ENCODE results near the gene CENPW.

DNA sequence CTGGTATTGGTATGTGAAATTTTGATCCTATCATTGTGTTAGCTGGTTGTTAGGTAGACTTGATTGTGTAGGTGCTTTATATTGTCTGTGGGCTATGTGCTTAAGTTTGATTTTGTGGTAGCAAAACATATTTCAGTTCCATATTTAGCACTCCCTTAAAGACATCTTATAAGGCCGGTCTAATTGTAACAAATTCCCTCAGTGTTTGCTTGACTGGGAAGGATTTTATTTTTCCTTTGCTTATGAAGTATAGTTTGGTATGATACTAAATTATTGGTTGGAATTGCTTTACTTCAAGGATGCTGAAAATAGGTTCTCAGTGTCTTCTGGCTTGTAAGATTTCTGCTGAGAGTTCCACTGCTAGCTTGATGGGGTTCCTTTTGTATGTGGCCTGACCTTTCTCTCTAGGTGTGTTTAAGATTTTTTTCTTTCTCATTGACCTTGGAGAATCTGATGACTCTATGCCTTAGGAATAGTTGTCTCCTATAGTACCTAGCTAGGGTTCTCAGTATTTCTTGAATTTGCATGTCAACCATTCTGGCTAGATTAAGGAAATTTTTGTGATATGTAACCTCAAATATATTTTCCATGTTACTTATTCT is 20.1 kb downstream of the CENPW start:
- TF ChIP-seq, protein P1, sequence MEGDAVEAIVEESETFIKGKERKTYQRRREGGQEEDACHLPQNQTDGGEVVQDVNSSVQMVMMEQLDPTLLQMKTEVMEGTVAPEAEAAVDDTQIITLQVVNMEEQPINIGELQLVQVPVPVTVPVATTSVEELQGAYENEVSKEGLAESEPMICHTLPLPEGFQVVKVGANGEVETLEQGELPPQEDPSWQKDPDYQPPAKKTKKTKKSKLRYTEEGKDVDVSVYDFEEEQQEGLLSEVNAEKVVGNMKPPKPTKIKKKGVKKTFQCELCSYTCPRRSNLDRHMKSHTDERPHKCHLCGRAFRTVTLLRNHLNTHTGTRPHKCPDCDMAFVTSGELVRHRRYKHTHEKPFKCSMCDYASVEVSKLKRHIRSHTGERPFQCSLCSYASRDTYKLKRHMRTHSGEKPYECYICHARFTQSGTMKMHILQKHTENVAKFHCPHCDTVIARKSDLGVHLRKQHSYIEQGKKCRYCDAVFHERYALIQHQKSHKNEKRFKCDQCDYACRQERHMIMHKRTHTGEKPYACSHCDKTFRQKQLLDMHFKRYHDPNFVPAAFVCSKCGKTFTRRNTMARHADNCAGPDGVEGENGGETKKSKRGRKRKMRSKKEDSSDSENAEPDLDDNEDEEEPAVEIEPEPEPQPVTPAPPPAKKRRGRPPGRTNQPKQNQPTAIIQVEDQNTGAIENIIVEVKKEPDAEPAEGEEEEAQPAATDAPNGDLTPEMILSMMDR (conservative IDR thresholded peaks at IDR 0.05; ENCODE audit: low read depth in 2 of 2), result no peak
- TF ChIP-seq, protein P2, sequence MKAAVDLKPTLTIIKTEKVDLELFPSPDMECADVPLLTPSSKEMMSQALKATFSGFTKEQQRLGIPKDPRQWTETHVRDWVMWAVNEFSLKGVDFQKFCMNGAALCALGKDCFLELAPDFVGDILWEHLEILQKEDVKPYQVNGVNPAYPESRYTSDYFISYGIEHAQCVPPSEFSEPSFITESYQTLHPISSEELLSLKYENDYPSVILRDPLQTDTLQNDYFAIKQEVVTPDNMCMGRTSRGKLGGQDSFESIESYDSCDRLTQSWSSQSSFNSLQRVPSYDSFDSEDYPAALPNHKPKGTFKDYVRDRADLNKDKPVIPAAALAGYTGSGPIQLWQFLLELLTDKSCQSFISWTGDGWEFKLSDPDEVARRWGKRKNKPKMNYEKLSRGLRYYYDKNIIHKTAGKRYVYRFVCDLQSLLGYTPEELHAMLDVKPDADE (IDR thresholded peaks at IDR 0.05), result no peak
- TF ChIP-seq ZNF331 (CRISPR knock-in tag; IDR thresholded peaks at IDR 0.05; ENCODE audit: low read depth), result no peak
- no peak for TF ChIP-seq CREB1 (CRISPR knock-in tag; IDR thresholded peaks at IDR 0.05; ENCODE audit: low read depth)
- no peak for TF ChIP-seq EZH2 (IDR thresholded peaks at IDR 0.05; ENCODE audit: low read depth, unreplicated experiment)
- TF ChIP-seq POLR2AphosphoS5 (IDR thresholded peaks at IDR 0.05; ENCODE audit: low read depth), result no peak
- no peak for TF ChIP-seq EZH2phosphoT487 (IDR thresholded peaks at IDR 0.05; ENCODE audit: unreplicated experiment)
- TF ChIP-seq, protein P3, sequence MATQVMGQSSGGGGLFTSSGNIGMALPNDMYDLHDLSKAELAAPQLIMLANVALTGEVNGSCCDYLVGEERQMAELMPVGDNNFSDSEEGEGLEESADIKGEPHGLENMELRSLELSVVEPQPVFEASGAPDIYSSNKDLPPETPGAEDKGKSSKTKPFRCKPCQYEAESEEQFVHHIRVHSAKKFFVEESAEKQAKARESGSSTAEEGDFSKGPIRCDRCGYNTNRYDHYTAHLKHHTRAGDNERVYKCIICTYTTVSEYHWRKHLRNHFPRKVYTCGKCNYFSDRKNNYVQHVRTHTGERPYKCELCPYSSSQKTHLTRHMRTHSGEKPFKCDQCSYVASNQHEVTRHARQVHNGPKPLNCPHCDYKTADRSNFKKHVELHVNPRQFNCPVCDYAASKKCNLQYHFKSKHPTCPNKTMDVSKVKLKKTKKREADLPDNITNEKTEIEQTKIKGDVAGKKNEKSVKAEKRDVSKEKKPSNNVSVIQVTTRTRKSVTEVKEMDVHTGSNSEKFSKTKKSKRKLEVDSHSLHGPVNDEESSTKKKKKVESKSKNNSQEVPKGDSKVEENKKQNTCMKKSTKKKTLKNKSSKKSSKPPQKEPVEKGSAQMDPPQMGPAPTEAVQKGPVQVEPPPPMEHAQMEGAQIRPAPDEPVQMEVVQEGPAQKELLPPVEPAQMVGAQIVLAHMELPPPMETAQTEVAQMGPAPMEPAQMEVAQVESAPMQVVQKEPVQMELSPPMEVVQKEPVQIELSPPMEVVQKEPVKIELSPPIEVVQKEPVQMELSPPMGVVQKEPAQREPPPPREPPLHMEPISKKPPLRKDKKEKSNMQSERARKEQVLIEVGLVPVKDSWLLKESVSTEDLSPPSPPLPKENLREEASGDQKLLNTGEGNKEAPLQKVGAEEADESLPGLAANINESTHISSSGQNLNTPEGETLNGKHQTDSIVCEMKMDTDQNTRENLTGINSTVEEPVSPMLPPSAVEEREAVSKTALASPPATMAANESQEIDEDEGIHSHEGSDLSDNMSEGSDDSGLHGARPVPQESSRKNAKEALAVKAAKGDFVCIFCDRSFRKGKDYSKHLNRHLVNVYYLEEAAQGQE (IDR thresholded peaks at IDR 0.05; ENCODE audit: unreplicated experiment), result no peak
- no peak for TF ChIP-seq JUNB (IDR thresholded peaks at IDR 0.05; ENCODE audit: unreplicated experiment)
- no peak for TF ChIP-seq STAT1 (IDR thresholded peaks at IDR 0.05; ENCODE audit: unreplicated experiment)
- no peak for TF ChIP-seq NANOG (IDR thresholded peaks at IDR 0.05; ENCODE audit: borderline replicate concordance)
- no peak for TF ChIP-seq ZNF114 (CRISPR knock-in tag; IDR thresholded peaks at IDR 0.05)
- TF ChIP-seq, protein P4, sequence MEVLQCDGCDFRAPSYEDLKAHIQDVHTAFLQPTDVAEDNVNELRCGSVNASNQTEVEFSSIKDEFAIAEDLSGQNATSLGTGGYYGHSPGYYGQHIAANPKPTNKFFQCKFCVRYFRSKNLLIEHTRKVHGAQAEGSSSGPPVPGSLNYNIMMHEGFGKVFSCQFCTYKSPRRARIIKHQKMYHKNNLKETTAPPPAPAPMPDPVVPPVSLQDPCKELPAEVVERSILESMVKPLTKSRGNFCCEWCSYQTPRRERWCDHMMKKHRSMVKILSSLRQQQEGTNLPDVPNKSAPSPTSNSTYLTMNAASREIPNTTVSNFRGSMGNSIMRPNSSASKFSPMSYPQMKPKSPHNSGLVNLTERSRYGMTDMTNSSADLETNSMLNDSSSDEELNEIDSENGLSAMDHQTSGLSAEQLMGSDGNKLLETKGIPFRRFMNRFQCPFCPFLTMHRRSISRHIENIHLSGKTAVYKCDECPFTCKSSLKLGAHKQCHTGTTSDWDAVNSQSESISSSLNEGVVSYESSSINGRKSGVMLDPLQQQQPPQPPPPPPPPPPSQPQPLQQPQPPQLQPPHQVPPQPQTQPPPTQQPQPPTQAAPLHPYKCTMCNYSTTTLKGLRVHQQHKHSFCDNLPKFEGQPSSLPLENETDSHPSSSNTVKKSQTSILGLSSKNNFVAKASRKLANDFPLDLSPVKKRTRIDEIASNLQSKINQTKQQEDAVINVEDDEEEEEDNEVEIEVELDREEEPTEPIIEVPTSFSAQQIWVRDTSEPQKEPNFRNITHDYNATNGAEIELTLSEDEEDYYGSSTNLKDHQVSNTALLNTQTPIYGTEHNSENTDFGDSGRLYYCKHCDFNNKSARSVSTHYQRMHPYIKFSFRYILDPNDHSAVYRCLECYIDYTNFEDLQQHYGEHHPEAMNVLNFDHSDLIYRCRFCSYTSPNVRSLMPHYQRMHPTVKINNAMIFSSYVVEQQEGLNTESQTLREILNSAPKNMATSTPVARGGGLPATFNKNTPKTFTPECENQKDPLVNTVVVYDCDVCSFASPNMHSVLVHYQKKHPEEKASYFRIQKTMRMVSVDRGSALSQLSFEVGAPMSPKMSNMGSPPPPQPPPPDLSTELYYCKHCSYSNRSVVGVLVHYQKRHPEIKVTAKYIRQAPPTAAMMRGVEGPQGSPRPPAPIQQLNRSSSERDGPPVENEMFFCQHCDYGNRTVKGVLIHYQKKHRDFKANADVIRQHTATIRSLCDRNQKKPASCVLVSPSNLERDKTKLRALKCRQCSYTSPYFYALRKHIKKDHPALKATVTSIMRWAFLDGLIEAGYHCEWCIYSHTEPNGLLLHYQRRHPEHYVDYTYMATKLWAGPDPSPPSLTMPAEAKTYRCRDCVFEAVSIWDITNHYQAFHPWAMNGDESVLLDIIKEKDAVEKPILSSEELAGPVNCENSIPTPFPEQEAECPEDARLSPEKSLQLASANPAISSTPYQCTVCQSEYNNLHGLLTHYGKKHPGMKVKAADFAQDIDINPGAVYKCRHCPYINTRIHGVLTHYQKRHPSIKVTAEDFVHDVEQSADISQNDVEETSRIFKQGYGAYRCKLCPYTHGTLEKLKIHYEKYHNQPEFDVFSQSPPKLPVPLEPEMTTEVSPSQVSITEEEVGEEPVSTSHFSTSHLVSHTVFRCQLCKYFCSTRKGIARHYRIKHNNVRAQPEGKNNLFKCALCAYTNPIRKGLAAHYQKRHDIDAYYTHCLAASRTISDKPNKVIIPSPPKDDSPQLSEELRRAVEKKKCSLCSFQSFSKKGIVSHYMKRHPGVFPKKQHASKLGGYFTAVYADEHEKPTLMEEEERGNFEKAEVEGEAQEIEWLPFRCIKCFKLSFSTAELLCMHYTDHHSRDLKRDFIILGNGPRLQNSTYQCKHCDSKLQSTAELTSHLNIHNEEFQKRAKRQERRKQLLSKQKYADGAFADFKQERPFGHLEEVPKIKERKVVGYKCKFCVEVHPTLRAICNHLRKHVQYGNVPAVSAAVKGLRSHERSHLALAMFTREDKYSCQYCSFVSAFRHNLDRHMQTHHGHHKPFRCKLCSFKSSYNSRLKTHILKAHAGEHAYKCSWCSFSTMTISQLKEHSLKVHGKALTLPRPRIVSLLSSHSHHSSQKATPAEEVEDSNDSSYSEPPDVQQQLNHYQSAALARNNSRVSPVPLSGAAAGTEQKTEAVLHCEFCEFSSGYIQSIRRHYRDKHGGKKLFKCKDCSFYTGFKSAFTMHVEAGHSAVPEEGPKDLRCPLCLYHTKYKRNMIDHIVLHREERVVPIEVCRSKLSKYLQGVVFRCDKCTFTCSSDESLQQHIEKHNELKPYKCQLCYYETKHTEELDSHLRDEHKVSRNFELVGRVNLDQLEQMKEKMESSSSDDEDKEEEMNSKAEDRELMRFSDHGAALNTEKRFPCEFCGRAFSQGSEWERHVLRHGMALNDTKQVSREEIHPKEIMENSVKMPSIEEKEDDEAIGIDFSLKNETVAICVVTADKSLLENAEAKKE (CRISPR knock-in tag; IDR thresholded peaks at IDR 0.05), result no peak
